GM21528 (cell line): ENCODE data around the gene PGM2.
A peak's percentile ranks its signal among the peaks of the same experiment; 100 is the strongest.
"Not testable (repeated sequence)": the region's sequence is repeated elsewhere in the genome, so short reads cannot be mapped to it uniquely, and the experiment has no call there.

Experiments
- ATAC-seq: cut with Tn5 transposase; IDR thresholded peaks from one replicate; pipeline ENCODE4 v1.9.1; 2021; ENCODE audit warnings: mild to moderate bottlenecking, moderate library complexity; ENCODE audit not compliant: unreplicated experiment, low FRiP score

PGM2 gene

DNA sequence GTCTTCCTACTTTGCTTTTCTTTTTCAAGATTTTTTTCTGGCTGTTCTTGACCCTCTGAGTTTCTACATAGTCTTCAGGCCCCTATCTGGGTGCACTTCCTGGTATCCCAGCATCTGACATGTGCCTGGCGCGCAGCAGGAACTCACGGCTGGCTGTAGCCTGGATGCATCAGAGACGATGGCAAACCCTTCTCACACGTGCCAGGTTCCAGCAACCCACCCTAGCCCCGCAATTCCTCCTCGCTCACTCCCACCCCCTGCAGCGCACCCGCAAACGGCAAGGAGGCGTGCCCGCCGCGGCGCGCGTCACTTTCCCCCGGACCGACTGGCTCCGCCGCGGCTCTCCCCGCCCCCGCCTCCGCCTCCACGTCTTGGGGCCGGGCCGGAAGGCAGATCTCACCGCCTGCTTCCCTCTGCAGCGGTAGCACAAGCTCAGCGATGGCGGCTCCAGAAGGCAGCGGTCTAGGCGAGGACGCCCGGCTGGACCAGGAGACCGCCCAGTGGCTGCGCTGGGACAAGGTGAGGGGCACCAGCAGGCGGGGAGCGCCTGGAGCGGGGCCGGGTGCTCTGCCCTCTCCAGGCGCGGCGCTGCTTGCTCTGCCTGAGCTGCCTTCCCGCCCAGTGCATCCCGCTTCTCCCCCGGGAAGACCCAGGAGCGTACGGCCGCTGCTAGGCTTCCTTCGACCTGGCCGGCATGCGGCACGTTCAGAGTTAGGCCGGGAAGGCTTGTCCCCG, at the start of gene PGM2:
Gene PGM2 (plus strand): TSS at position 392 of the 735 bp plus-strand sequence. CDS start 47 bp downstream, at position 439.
- ATAC-seq, result peak; percentile 98

DNA sequence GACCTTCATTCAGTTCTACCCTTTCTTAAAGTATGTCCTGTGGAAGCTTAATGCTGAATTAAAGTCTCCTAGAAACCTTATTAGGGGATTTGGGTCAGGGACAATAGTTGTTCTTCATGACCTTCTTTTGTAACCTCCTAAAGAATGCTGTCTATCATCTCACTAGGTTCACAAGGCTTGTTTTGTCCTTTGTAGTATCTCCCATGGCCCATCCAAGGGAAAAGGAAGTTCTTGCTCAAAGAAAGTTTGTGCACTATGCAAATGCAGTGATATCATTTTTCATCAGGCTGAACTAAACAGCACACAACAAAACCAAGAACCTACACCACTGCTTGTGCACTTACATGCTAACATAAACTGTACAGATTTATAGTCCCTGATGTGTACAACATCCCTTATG, 46.6 kb upstream of the PGM2 start:
- no peak for ATAC-seq

DNA sequence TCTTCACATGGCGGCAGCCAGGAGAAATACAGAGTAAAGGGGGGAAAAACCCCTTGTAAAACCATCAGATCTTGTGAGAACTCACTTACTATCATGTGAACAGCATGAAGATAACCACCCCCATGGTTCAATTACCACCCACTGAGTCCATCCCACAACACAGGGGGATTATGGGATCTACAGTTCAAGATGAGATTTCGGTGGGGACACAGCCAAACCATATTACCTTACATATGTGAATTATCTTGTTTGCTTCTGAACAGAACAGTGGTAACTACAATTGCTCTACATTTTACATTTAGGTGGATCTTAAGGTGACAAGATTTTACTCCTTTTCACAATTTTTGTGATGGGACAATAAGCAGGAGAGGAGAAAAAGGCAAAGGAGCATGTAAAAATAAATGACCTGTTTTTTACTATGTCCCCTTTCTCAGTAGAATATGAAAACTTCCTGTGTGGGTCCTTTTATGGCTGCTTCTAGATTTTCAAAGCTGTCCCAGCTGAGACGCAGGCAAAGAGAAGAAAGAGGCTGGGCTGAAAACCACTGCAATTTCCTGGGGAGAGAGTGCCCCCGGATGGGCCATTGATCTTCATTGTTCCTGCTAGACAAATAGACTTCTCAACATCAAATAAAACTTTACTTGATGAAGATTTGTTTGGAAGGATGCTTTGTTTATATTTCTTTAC, 45.9 kb upstream of the PGM2 start:
- no peak for ATAC-seq

DNA sequence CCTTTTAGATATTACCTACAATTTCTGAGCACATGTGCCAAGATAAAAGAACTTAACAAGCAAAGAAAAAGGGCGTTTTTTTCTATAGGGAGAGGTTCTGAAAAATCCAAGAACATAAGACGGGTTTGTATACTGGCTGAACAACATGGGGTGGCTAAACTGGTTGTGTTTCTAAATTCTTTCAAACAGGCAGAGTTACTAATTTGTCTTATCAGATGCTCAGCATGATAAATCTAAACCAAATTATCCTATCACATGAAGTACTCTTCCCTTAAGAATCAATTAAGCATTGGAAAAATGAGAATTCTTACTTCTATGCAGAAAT, 45.4 kb upstream of the PGM2 start:
- ATAC-seq, result no peak

GRCh38 chr4:37786267-37786666, 40.2 kb upstream of the PGM2 start:
- ATAC-seq, result not testable (repeated sequence)

DNA sequence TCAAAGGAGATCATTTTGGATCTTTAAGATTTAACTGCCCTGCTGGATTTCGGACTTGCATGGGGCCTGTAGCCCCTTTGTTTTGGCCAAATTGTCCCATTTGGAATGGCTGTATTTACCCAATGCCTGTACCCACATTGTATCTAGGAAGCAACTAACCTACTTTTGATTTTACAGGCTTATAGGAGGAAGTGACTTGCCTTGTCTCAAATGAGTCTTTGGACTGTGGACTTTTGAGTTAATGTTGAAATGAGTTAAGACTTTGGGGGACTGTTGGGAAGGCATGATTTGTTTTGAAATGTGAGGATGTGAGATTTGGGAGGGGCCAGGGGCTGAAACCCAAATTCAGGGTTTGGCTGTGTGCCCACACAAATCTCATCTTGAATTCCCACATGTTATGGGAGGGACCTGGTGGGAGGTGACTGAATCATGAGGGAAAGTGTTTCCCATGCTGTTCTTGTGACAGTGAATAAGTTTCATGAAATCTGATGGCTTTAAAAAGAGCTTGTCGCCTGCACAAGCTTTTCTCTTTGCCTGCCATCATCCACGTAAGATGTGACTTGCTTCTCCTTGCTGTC, 38.5 kb upstream of the PGM2 start:
- not testable (repeated sequence) for ATAC-seq

- no peak for ATAC-seq
Observed at GRCh38 chr4:37788819-37789218, 37.7 kb upstream of the PGM2 start.

- no peak for ATAC-seq
Observed at GRCh38 chr4:37792241-37792640, 34.2 kb upstream of the PGM2 start.

- ATAC-seq, result no peak
Observed at GRCh38 chr4:37793562-37793961, 32.9 kb upstream of the PGM2 start.

DNA sequence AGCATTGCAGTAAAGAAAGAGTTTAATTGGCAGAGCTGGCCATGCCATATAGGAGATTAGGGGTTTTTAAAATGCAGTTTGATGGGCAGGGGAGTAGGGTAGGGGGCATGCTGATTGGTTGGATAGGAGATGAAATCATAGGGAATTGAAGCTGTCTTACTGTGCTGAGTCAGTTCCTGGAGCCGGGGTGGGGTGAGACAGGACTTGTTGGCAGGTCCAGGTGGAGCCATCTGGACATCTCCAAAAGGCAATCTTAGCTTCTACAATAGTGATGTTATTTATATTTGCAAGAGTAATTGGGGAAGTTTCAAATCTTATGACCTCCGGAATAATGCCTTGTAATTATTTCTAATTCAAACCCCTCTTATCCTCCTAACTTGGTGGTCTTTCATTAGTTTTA, 32.4 kb upstream of the PGM2 start:
- no peak for ATAC-seq

DNA sequence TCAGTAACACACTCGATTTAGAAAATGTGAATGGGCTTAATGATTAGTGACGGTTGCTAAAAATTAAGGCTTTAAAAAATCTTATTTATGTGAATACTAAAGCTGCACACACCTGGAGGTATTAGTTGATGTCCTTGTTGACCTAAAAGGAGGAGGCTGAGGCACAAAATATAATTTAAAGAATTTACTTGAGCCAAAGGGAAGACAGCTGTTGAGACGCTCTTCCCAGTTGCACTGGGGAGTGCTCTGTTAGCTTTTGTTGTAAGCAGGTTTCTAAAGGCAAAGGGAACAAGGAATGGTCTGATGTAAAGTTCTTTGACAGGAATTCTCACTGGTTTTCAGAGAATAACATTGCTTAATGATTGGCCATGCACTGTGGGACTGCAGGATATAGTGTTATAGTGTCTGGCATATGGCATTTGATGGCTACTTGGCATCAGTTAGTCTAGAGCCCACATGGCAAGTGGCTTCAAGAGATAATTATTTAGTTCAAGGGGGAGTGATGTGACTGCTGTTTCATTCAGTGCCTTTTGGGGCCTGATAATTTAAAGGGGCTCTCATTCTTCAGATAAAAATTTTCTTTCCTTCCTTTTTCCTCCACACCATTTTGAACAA, 30.8 kb upstream of the PGM2 start:
- no peak for ATAC-seq

GRCh38 chr4:37797374-37797773, 29.1 kb upstream of the PGM2 start:
- ATAC-seq, result no peak

- no peak for ATAC-seq
Observed at GRCh38 chr4:37797923-37798322, 28.6 kb upstream of the PGM2 start.

- ATAC-seq, result no peak
Observed at GRCh38 chr4:37798616-37799015, 27.9 kb upstream of the PGM2 start.

GRCh38 chr4:37799941-37800554, 26.4 kb upstream of the PGM2 start:
- ATAC-seq, result no peak

DNA sequence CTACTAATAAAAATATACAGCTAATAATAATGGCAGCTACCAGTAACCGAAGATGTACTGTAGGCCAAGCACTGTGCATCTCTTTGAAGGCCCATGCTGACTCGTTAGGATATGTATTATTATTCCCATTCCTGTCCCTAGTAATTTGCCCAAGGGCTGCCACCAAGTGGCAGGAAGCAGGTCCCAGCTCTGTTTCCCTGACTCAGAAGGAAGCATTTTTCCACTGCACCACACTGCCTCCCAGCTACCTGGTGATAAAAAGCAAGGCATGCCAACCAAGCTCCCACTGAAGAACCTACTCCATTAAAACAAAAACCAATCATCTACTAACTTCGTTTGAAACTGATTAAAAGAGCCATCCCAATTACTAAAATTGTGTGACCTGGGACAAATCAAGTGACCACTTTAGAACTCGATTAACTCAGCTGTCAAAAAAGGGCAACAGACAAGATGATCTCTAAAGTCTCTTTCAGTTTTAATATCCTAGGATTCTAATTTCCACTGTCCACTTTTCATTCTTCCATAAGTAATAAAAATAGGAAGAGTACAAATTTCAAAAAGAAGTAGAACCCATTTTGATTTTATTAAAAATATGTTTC, 24.3 kb upstream of the PGM2 start:
- no peak for ATAC-seq

GRCh38 chr4:37803348-37803973, 23.0 kb upstream of the PGM2 start:
- no peak for ATAC-seq

DNA sequence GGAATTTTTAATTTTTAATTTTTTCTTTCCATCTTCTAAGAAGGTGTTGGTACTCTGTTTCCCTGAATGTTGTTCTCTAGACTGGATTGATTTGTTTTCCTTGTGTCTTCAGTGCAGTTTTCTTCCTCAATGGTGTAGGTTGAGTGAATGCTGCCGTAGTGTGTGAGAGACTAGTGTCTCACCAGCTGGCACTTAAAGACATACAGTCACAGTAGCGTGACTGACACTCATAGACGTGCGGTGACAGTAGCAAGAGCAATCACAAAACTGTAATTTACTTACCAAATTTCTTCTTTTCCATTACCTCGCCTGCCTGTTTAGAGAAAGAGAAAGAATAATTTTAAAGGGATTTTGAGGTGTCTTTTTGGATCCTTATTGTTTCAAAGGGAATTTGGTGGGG, 21.4 kb upstream of the PGM2 start:
- no peak for ATAC-seq

- ATAC-seq, result no peak
Observed at GRCh38 chr4:37812713-37813112, 13.8 kb upstream of the PGM2 start.

DNA sequence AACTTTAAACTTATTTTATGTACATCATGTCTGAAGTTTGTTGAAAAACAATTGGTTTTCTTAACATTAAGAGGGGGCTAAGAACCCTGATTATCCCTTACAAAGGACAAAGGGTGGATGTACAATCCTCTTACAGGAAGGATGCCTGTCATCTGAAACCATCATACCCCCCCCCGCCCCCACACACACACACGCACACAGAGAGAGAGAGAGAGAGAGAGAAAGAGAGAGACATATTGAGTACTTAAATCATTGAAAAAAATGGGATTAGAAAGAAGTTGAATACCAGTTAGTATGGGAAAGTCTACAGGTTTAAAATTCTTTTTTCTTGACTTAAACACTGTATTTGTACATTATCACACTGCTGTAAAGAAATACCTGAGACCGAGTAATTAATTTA, 10.9 kb upstream of the PGM2 start:
- ATAC-seq, result no peak
